ENCODE data around the gene PDE6D.

GRCh38 chr2:231785822-231786176 lies 4.7 kb upstream of the PDE6D start:
- TF ChIP-seq POLR2A (IDR thresholded peaks at IDR 0.05; ENCODE audit: low read depth, low read length) (no peak), TAF1 (IDR thresholded peaks at IDR 0.05; ENCODE audit: low read depth, low read length) (no peak)

All from GM12891 (cell line).